GM12875 (cell line): ENCODE measurements around the gene CATSPERZ.

Experiments
- H3K4me3 ChIP-seq: one replicate; pipeline ENCODE4 v1.5.1; 2011; ENCODE audit warnings: low read depth, low read length, control low read depth
- TF ChIP-seq, protein P1 (sequence below): IDR thresholded peaks from 2 replicates; pipeline ENCODE4 v1.5.1; 2011; ENCODE audit warnings: low read depth, mild to moderate bottlenecking, control low read depth, inconsistent platforms, low read length, moderate library complexity, borderline replicate concordance; ENCODE audit not compliant: insufficient read depth

The CATSPERZ gene

GRCh38 chr11:64253481-64253880, 46.7 kb upstream of the CATSPERZ start:
- TF ChIP-seq, protein P1, sequence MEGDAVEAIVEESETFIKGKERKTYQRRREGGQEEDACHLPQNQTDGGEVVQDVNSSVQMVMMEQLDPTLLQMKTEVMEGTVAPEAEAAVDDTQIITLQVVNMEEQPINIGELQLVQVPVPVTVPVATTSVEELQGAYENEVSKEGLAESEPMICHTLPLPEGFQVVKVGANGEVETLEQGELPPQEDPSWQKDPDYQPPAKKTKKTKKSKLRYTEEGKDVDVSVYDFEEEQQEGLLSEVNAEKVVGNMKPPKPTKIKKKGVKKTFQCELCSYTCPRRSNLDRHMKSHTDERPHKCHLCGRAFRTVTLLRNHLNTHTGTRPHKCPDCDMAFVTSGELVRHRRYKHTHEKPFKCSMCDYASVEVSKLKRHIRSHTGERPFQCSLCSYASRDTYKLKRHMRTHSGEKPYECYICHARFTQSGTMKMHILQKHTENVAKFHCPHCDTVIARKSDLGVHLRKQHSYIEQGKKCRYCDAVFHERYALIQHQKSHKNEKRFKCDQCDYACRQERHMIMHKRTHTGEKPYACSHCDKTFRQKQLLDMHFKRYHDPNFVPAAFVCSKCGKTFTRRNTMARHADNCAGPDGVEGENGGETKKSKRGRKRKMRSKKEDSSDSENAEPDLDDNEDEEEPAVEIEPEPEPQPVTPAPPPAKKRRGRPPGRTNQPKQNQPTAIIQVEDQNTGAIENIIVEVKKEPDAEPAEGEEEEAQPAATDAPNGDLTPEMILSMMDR = no peak

GRCh38 chr11:64254326-64254725, 45.8 kb upstream of the CATSPERZ start:
- H3K4me3 ChIP-seq = no peak overlapping the region
- TF ChIP-seq, protein P1 = no peak

More at GRCh38 chr11:64253481-64253880, 46.7 kb upstream of the CATSPERZ start:
- no peak overlapping the region for H3K4me3 ChIP-seq

DNA sequence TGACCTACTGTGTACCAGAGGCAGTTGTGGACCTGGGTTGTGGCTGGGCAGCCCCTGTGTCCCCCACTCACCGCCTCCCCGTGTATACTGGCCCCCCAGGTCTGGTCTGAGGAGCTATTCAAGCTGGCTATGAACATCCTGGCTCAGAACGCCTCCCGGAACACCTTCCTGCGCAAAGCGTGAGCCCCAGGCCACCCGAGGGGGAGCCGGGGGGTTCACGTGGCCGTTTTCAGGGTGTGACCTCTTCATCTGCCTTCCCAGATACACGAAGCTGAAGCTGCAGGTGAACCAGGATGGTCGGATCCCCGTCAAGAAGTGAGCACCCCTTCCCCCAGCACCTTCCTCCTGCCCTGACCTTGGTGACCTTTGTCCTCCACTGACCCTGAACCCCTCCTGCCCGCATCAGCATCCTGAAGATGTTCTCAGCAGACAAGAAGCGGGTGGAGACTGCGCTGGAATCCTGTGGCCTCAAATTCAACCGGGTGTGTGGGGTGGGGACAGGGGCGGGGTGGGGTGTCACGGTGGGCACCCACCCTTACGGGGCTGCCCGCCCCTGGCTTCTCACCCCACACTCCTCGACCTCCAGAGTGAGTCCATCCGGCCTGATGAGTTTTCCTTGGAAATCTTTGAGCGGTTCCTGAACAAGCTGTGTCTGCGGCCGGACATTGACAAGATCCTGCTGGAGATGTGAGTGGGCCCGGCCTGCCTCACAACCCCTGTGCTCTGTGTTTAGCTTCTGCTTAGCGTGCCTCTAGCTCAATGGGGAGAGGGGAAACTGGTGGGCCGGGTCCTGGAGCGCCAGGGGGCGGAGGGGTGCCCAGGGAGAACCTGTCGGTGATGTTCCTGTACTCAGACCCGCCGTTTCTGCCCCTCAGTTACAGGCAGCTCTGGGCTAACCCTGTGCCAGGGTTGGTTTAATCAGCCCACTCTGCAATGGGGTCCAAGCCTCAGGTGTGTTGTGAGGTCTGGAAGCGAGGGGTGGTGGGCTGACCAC, 44.7 kb upstream of the CATSPERZ start:
- no peak overlapping the region for H3K4me3 ChIP-seq
- TF ChIP-seq, protein P1 = no peak

DNA sequence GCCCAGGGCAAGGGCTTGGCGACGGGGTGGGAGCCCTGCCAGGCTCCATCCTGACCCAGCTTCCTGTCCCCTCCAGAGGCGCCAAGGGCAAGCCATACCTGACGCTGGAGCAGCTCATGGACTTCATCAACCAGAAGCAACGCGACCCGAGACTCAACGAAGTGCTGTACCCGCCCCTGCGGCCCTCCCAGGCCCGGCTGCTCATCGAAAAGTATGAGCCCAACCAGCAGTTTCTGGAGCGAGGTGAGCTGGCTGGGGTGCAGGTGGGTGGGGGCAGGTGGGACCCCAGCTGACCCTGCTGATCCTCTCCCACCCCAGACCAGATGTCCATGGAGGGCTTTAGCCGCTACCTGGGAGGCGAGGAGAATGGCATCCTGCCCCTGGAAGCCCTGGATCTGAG, 43.9 kb upstream of the CATSPERZ start:
- no peak overlapping the region for H3K4me3 ChIP-seq
- TF ChIP-seq, protein P1 = no peak

GRCh38 chr11:64258356-64258755, 41.8 kb upstream of the CATSPERZ start:
- TF ChIP-seq, protein P1 = no peak
- no peak overlapping the region for H3K4me3 ChIP-seq

DNA sequence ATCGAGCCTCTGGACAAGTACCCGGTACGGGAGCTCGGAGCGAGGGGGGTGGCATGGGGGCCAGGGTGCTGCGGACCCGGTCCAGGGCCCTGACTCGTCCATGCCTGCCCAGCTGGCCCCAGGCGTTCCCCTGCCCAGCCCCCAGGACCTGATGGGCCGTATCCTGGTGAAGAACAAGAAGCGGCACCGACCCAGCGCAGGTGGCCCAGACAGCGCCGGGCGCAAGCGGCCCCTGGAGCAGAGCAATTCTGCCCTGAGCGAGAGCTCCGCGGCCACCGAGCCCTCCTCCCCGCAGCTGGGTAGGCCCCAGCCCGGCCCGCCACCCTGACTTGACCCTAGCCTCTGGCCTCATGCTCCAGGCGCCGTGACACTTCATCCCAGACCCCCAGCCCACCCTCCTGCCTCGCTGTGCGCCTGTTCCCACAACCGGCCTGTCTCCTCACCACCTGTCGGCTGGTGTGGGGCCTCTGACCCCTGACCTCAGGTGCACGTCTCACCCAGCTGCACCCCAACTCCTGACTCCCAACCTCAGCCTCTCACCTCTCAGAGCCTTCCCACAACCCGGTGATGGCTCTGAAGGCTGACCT, 41.1 kb upstream of the CATSPERZ start:
- TF ChIP-seq, protein P1 = no peak

More for the DNA sequence above, 41.1 kb upstream of the CATSPERZ start:
- H3K4me3 ChIP-seq = no peak overlapping the region
